ENCODE results near the gene RNPC3. TPM values are rescaled to one million over a fixed set of nuclear protein-coding genes. Genes with fewer than 3 reads are reported as not detected.

RNPC3 gene
- total and polyA plus RNA-seq, 2 of the 8 experiments (the other 6 are each of a cell fraction or from before 2014, with no cell fraction given) = 10.9 to 12.8 TPM

DNA sequence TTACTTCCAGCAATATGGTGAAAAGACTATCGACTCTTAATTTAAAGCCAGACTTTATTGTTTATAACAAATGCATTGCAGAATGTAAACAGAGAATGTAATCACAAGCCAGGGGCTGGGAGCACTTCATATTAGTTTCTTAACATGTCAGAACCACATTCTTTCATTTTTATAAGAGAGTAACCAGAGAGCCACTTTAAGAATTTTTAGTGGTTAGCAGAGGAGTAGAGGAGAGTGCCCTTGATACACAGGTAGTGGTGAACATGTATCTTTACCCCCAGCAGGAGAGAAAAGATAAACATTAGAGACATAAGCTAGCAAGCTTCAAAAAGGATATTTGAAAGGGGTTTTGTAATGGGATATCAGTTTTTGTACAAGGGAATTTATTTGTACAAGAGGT lies 57.0 kb downstream of the RNPC3 start:
- CTCF ChIA-PET (ENCODE audit: partially characterized antibody) = no interaction called here
- no peaks in the 10 kb centered on the region for H3K36me3 ChIP-seq (ENCODE audit: control insufficient read depth in 2 of 4, insufficient read depth in 4 of 4, low read length in 3 of 4)
- no peak overlapping the region for H4K91ac ChIP-seq (replicated peaks; ENCODE audit: insufficient read length, low read length)
- no peak overlapping the region for H3K56ac ChIP-seq (replicated peaks; ENCODE audit: insufficient read length, low read depth, low read length)
- H3K18ac ChIP-seq (ENCODE audit: extremely low read depth, low read length) = no peak overlapping the region
- no peak overlapping the region for H2BK15ac ChIP-seq (ENCODE audit: low read length)
- POLR2A ChIA-PET (ENCODE audit: partially characterized antibody) = no interaction called here
- H3K4me2 ChIP-seq (ENCODE audit: insufficient read depth in 1 of 2, low read depth in 2 of 2, low read length in 2 of 2) = no peak overlapping the region
- H3K4me1 ChIP-seq (replicated peaks in 1 of 4; ENCODE audit: control insufficient read depth in 3 of 4, insufficient read depth in 4 of 4, low read length in 3 of 4) = no peaks in the 10 kb centered on the region
- H2BK120ac ChIP-seq (replicated peaks; ENCODE audit: low read depth, low read length) = no peak overlapping the region
- 95% methylated on average over 1 of the region's 1 CpG; no CpG with 5 or more reads in 1 of the 2 experiments for WGBS, 2 experiments (ENCODE audit: extremely low coverage in 1 of 2, insufficient coverage in 1 of 2, insufficient read length in 1 of 2, insufficient replicate concordance in 2 of 2, low coverage in 1 of 2, low lambda C conversion rate in 2 of 2, missing lambda C conversion rate in 1 of 2)
- no peaks in the 10 kb centered on the region for H3K79me2 ChIP-seq (ENCODE audit: control insufficient read depth in 1 of 2, insufficient read depth in 2 of 2, low read length in 2 of 2)
- H3K27ac ChIP-seq (ENCODE audit: low read depth, low read length) = no peak overlapping the region
- H2AFZ ChIP-seq (ENCODE audit: low read length) = no peak overlapping the region
- no peaks in the 10 kb centered on the region for H3K79me1 ChIP-seq (ENCODE audit: low read depth, low read length)
- no peak overlapping the region for H3K4ac ChIP-seq (replicated peaks; ENCODE audit: insufficient read length, low read depth, low read length)
- H4K8ac ChIP-seq (ENCODE audit: extremely low read depth, insufficient read depth, low read length) = no peak overlapping the region
- no peak overlapping the region for H3K14ac ChIP-seq (ENCODE audit: insufficient read length)
- H2BK5ac ChIP-seq (ENCODE audit: low read depth, low read length) = no peak overlapping the region
- no peak overlapping the region for H3K9ac ChIP-seq (replicated peaks in 1 of 4; ENCODE audit: extremely low read depth in 1 of 4, low read depth in 3 of 4, low read length in 3 of 4)
- no peaks in the 10 kb centered on the region for H3K23me2 ChIP-seq (ENCODE audit: low read depth, low read length)
- H3K27me3 ChIP-seq (replicated peaks in 1 of 4; ENCODE audit: control insufficient read depth in 3 of 4, extremely low read depth in 1 of 4, insufficient read depth in 3 of 4, low read length in 3 of 4) = no peaks in the 10 kb centered on the region
- H3K23ac ChIP-seq (ENCODE audit: insufficient read length) = no peak overlapping the region
- H3K4me3 ChIP-seq (ENCODE audit: extremely low read depth in 1 of 4, insufficient read depth in 2 of 4, low read depth in 3 of 4, low read length in 4 of 4) = no peak overlapping the region
- no peak overlapping the region for H4K5ac ChIP-seq (ENCODE audit: insufficient read length, low read depth, low read length)
- DNase-seq (ENCODE audit: low read depth in 1 of 2, low spot score in 2 of 2) (no peak), FAIRE-seq (no peak)
- H4K20me1 ChIP-seq (replicated peaks in 1 of 2; ENCODE audit: control insufficient read depth in 1 of 2, insufficient read depth in 2 of 2, low read length in 2 of 2) = no peaks in the 10 kb centered on the region
- H3K9me3 ChIP-seq (ENCODE audit: insufficient read depth in 2 of 2, low read depth in 1 of 2, low read length in 1 of 2) = peaks cover 4 to 5% of the 10 kb centered on the region in 2 experiments; a peak in 1 of 4 replicates
- H2BK20ac ChIP-seq (ENCODE audit: low read length) = no peak overlapping the region
- H2AK5ac ChIP-seq (ENCODE audit: low read depth, low read length) = no peak overlapping the region
- H2BK12ac ChIP-seq (ENCODE audit: low read depth, low read length) = no peak overlapping the region
- no peak for TF ChIP-seq RAD21 (IDR thresholded peaks at IDR 0.05 in 1 of 2, conservative IDR thresholded peaks at IDR 0.05 in 1 of 2; ENCODE audit: low read depth in 2 of 2, low read length in 2 of 2)

All from H1 (cell line).